AG10803 (cell line): Measurements from ENCODE around the gene SMAD7.

ENCODE experiments used
- DNase-seq: peaks from one replicate; pipeline ENCODE4 v3.0.0; 2010; ENCODE audit warnings: low read depth
- H3K4me3 ChIP-seq: 2 replicates; pipeline ENCODE4 v1.5.1; 2011; ENCODE audit warnings: mild to moderate bottlenecking, low read length, control low read depth
- TF ChIP-seq, protein P1 (sequence below): conservative IDR thresholded peaks from 2 replicates; pipeline ENCODE4 v1.5.1; 2011; ENCODE audit warnings: mild to moderate bottlenecking, low read length, control low read depth, inconsistent platforms

Gene SMAD7

DNA sequence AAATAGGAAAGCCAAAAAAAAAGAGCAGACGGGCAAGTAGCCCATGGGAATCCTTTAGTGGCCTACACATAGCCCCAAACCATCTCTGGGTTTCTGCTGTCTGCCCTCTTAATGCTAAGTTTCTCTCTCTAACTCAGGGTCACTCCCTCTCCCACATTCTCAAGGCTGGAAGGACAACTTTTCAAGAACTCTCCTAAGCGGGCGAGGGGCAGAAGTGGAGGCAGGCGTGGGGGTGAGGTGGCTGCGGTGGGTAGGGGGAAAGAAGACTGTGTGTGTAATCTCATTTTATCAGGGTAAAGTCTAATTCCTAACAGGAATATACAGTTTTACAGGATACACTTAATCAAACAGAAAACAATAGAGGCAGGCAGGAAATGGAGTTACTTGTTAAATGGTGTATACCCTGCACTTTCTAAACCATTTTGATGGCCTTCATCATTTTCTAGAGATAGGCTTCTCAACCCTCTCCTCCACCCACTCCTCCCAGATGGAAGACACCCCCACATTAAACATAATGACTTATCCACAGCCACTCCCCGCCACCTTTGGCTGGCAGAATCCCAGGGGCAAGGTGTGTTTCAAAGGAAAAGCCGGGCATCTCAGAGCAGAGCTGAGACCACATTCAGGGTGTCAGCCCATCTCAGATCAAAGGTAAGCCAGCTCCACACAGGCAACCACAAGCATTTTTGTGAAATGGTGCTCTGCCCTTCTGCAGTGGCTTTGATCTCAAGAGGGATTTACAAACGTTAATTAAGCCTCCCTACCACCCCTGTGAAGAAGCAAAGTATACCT, 6.8 kb downstream of the SMAD7 start:
- H3K4me3 ChIP-seq = no peak overlapping the region
- DNase-seq = no peak
- TF ChIP-seq, protein P1, sequence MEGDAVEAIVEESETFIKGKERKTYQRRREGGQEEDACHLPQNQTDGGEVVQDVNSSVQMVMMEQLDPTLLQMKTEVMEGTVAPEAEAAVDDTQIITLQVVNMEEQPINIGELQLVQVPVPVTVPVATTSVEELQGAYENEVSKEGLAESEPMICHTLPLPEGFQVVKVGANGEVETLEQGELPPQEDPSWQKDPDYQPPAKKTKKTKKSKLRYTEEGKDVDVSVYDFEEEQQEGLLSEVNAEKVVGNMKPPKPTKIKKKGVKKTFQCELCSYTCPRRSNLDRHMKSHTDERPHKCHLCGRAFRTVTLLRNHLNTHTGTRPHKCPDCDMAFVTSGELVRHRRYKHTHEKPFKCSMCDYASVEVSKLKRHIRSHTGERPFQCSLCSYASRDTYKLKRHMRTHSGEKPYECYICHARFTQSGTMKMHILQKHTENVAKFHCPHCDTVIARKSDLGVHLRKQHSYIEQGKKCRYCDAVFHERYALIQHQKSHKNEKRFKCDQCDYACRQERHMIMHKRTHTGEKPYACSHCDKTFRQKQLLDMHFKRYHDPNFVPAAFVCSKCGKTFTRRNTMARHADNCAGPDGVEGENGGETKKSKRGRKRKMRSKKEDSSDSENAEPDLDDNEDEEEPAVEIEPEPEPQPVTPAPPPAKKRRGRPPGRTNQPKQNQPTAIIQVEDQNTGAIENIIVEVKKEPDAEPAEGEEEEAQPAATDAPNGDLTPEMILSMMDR = no peak

GRCh38 chr18:48943333-48943732, 7.4 kb downstream of the SMAD7 start:
- no peak for DNase-seq
- TF ChIP-seq, protein P1 = no peak
- H3K4me3 ChIP-seq = peak overlapping the region; percentile 1

GRCh38 chr18:48942554-48943261, 8.1 kb downstream of the SMAD7 start:
- TF ChIP-seq, protein P1 = no peak
- DNase-seq = peak; percentile 98
- peak overlapping the region; percentile 1 for H3K4me3 ChIP-seq

DNA sequence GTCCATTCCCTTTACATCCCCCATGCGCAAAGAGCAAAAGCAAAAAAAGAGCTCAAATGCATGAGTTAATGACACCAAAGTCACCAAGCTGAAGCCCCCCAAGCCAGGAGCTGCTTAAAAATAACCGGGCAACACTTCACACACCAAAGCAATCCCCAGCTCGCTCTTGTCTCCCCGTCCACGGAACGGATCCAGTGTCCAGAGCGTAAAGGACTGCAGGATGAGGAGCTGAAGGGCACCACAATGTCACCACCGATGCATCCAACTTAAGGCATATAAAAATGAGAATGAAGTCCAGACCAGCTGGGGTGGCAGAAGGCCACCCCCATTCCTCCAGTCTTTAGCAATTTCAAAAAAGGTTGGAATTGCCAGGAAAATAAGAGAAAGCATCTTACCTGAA, 8.7 kb downstream of the SMAD7 start:
- H3K4me3 ChIP-seq = no peak overlapping the region
- TF ChIP-seq, protein P1 = no peak
- DNase-seq = no peak

DNA sequence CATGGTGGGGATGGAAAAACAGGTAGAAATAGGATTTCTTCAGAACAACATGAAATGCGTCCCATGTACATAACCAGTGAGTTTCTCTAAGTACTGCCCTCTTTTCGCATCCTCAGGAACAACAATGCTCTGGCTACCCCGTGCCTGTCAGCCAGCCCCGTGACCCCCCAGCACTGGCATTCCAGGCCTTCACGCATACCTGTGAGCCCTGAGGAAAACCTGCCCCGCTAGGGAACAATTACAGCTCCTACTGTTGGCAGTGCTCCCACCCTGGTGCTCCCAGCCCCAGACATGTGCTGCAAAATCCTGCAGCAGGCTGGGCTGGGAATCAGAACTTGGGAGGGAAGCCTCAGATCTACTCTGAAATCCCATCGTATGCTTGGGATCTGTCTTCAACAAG, 9.1 kb downstream of the SMAD7 start:
- no peak overlapping the region for H3K4me3 ChIP-seq
- TF ChIP-seq, protein P1 = no peak
- no peak for DNase-seq

DNA sequence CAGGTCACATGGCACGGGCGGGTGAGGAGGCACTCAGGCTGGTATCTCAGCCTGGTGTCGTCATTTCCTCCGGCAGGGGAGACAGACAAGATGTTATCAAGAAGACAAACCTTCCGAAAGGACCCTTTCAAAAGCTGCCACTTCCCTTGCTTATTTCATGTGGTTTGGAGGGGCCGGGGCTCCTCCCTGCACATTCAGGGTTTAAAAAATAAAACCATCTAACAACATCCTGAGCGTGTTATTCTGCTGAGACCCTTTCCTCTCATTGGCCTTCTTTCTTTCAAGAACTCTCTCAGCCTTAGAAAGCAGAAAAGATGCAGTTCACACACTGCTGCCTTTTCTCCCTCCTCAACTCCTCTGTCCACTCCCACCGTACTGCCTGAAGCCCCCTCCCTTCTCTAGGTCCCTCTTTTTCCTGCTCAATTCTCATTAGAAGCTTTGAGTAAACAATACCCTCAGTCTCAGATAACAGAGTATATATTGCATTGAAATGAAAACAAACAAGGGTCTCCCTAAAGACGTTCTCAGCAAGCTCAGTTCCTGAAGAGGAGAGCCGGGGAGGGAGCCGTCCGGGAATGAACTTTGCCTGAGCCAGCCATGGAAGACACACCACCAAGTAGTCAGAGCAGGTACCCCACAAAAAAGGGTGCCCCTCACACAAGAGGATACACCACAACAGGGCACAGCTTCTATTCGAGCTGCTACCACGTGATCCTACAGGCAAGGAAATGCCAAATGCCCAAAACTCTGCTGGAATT, 9.7 kb downstream of the SMAD7 start:
- TF ChIP-seq, protein P1 = no peak
- DNase-seq = no peak
- H3K4me3 ChIP-seq = no peak overlapping the region
